ENCODE data around the gene TENM3.

Gene TENM3

GRCh38 chr4:182288534-182288933, 45.3 kb downstream of the TENM3 start:
- no peaks in the 10 kb centered on the region for H3K36me3 ChIP-seq (ENCODE audit: insufficient read depth, low read length)
- H3K27me3 ChIP-seq (ENCODE audit: insufficient read depth, low read length), result no peaks in the 10 kb centered on the region
- no peak overlapping the region for H3K27ac ChIP-seq (ENCODE audit: low read depth, low read length)
- H3K79me2 ChIP-seq (ENCODE audit: control insufficient read depth, insufficient read depth, low read length, unreplicated experiment), result no peaks in the 10 kb centered on the region
- H3K4me1 ChIP-seq (ENCODE audit: control insufficient read depth, insufficient read depth, low read length, unreplicated experiment), result no peaks in the 10 kb centered on the region
- H3K4me3 ChIP-seq (ENCODE audit: low read depth, low read length), result no peak overlapping the region
- no peak overlapping the region for H2AFZ ChIP-seq (ENCODE audit: low read length, unreplicated experiment)

- H3K27me3 ChIP-seq (ENCODE audit: insufficient read depth, low read length), result no peaks in the 10 kb centered on the region
- H3K4me3 ChIP-seq (ENCODE audit: low read depth, low read length), result no peak overlapping the region
- no peaks in the 10 kb centered on the region for H3K36me3 ChIP-seq (ENCODE audit: insufficient read depth, low read length)
- no peak overlapping the region for H3K27ac ChIP-seq (ENCODE audit: low read depth, low read length)
- no peak overlapping the region for H2AFZ ChIP-seq (ENCODE audit: low read length, unreplicated experiment)
- no peaks in the 10 kb centered on the region for H3K79me2 ChIP-seq (ENCODE audit: control insufficient read depth, insufficient read depth, low read length, unreplicated experiment)
- H3K4me1 ChIP-seq (ENCODE audit: control insufficient read depth, insufficient read depth, low read length, unreplicated experiment), result no peaks in the 10 kb centered on the region
Measured at GRCh38 chr4:182289809-182290208, 46.6 kb downstream of the TENM3 start.

DNA sequence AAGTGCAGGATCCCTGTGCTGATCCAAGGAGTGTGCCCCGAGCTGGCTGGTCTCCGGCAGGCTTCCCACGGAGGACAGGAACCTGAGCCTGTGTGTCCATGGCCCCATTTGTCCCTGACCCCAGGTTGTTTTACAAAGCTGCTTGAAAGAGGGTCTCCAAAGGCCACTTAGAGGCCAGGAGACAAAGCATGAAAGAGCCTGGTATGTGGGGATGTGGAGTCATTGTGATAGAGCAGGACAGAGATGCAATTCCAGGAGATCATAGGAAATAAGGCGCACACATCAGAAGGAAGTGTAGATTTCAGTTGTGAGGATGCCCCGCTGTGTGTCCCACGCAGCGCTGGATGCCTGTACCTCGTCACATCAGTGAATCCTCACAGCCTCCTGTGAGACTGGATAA, 48.0 kb downstream of the TENM3 start:
- no peaks in the 10 kb centered on the region for H3K27me3 ChIP-seq (ENCODE audit: insufficient read depth, low read length)
- H2AFZ ChIP-seq (ENCODE audit: low read length, unreplicated experiment), result no peak overlapping the region
- H3K79me2 ChIP-seq (ENCODE audit: control insufficient read depth, insufficient read depth, low read length, unreplicated experiment), result no peaks in the 10 kb centered on the region
- H3K36me3 ChIP-seq (ENCODE audit: insufficient read depth, low read length), result no peaks in the 10 kb centered on the region
- no peaks in the 10 kb centered on the region for H3K4me1 ChIP-seq (ENCODE audit: control insufficient read depth, insufficient read depth, low read length, unreplicated experiment)
- no peak overlapping the region for H3K27ac ChIP-seq (ENCODE audit: low read depth, low read length)
- H3K4me3 ChIP-seq (ENCODE audit: low read depth, low read length), result no peak overlapping the region

DNA sequence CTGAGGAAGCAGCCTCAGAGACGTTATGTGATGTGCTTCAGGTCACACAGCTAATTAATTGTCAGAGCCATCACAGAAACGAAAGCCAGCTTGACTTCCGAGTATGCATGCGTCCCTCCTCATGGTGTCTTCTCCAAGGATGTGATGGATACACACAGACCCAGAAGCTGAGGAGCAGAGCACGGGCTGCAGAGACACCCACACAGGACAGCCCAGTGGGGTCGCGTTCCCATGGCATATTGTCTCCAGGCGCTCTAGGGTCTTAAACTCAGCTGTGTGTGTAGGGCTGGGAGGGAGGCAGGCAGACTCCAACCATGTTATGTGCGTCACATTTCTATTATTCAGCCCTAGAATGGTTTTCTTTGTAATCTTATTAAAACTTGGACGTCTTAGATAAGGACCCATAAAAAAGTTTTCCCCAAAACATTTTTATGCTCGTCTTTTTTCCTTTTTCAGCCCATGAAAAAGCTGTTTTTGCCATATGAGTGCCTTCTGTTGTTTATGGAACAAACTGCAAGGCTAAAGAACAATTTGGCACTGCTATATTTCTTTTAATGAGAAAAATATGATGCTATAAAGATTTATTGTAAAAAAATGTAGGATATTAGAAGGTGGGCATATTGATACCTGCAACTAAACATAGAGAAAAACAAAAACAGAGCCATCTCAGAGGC, 48.5 kb downstream of the TENM3 start:
- no peaks in the 10 kb centered on the region for H3K27me3 ChIP-seq (ENCODE audit: insufficient read depth, low read length)
- H2AFZ ChIP-seq (ENCODE audit: low read length, unreplicated experiment), result no peak overlapping the region
- peaks cover 4% of the 10 kb centered on the region for H3K4me1 ChIP-seq (ENCODE audit: control insufficient read depth, insufficient read depth, low read length, unreplicated experiment)
- H3K27ac ChIP-seq (ENCODE audit: low read depth, low read length), result no peak overlapping the region
- H3K4me3 ChIP-seq (ENCODE audit: low read depth, low read length), result no peak overlapping the region
- H3K79me2 ChIP-seq (ENCODE audit: control insufficient read depth, insufficient read depth, low read length, unreplicated experiment), result no peaks in the 10 kb centered on the region
- no peaks in the 10 kb centered on the region for H3K36me3 ChIP-seq (ENCODE audit: insufficient read depth, low read length)

- Histone ChIP-seq H3K79me2 (ENCODE audit: control insufficient read depth, insufficient read depth, low read length, unreplicated experiment) (no peaks in the 10 kb centered on the region), H3K27me3 (ENCODE audit: insufficient read depth, low read length) (no peaks in the 10 kb centered on the region), H2AFZ (ENCODE audit: low read length, unreplicated experiment) (no peak overlapping the region), H3K27ac (ENCODE audit: low read depth, low read length) (no peak overlapping the region), H3K36me3 (ENCODE audit: insufficient read depth, low read length) (no peaks in the 10 kb centered on the region), H3K4me3 (ENCODE audit: low read depth, low read length) (no peak overlapping the region), H3K4me1 (ENCODE audit: control insufficient read depth, insufficient read depth, low read length, unreplicated experiment) (peaks cover 11% of the 10 kb centered on the region)
Measured at GRCh38 chr4:182292612-182293011, 49.4 kb downstream of the TENM3 start.

DNA sequence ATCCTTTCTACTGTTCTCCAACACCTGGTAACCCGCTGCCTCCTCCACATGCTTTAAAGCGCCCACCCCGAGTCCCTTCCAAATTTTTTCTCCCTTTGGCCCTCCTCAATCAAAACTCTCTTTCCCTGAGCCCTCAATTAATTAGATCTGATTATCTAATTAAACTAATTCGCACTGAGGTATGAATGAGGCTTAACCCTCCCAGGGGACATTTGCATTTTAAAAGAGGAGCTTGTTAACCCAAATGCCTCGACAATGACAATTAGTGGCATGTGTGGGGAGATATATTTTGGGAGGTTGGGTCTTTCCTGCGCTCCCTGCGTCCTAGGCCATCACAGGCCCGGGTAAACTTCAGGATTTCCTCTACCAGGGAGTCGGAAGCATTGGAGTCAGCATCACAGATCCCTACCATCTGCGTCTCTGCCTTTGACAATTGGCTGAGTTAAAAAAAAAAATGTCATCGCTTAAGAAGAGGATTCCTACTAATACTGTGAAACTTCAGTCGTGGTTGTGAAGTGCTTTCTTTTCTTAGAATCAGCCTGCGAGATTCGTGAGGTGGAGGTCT, 50.6 kb downstream of the TENM3 start:
- Histone ChIP-seq H3K27me3 (ENCODE audit: insufficient read depth, low read length) (no peaks in the 10 kb centered on the region), H3K36me3 (ENCODE audit: insufficient read depth, low read length) (no peaks in the 10 kb centered on the region), H3K4me1 (ENCODE audit: control insufficient read depth, insufficient read depth, low read length, unreplicated experiment) (peaks cover 21% of the 10 kb centered on the region), H3K27ac (ENCODE audit: low read depth, low read length) (no peak overlapping the region), H2AFZ (ENCODE audit: low read length, unreplicated experiment) (no peak overlapping the region), H3K79me2 (ENCODE audit: control insufficient read depth, insufficient read depth, low read length, unreplicated experiment) (no peaks in the 10 kb centered on the region), H3K4me3 (ENCODE audit: low read depth, low read length) (no peak overlapping the region)

- H3K4me1 ChIP-seq (ENCODE audit: control insufficient read depth, insufficient read depth, low read length, unreplicated experiment), result peaks cover 21% of the 10 kb centered on the region
- H3K4me3 ChIP-seq (ENCODE audit: low read depth, low read length), result no peak overlapping the region
- no peak overlapping the region for H3K27ac ChIP-seq (ENCODE audit: low read depth, low read length)
Measured at GRCh38 chr4:182294451-182294850, 51.2 kb downstream of the TENM3 start.

GRCh38 chr4:182297659-182298058, 54.5 kb downstream of the TENM3 start:
- H3K27ac ChIP-seq (ENCODE audit: low read depth, low read length), result peak overlapping the region; percentile 12; the same call in 1 of the 2 replicates
- H3K79me2 ChIP-seq (ENCODE audit: control insufficient read depth, insufficient read depth, low read length, unreplicated experiment), result no peaks in the 10 kb centered on the region
- H3K4me1 ChIP-seq (ENCODE audit: control insufficient read depth, insufficient read depth, low read length, unreplicated experiment), result peaks cover 21% of the 10 kb centered on the region
- no peaks in the 10 kb centered on the region for H3K27me3 ChIP-seq (ENCODE audit: insufficient read depth, low read length)
- H3K36me3 ChIP-seq (ENCODE audit: insufficient read depth, low read length), result no peaks in the 10 kb centered on the region
- H3K4me3 ChIP-seq (ENCODE audit: low read depth, low read length), result no peak overlapping the region
- no peak overlapping the region for H2AFZ ChIP-seq (ENCODE audit: low read length, unreplicated experiment)

More at GRCh38 chr4:182294451-182294850, 51.2 kb downstream of the TENM3 start:
- Histone ChIP-seq H3K36me3 (ENCODE audit: insufficient read depth, low read length) (no peaks in the 10 kb centered on the region), H3K27me3 (ENCODE audit: insufficient read depth, low read length) (no peaks in the 10 kb centered on the region), H2AFZ (ENCODE audit: low read length, unreplicated experiment) (no peak overlapping the region), H3K79me2 (ENCODE audit: control insufficient read depth, insufficient read depth, low read length, unreplicated experiment) (no peaks in the 10 kb centered on the region)

DNA sequence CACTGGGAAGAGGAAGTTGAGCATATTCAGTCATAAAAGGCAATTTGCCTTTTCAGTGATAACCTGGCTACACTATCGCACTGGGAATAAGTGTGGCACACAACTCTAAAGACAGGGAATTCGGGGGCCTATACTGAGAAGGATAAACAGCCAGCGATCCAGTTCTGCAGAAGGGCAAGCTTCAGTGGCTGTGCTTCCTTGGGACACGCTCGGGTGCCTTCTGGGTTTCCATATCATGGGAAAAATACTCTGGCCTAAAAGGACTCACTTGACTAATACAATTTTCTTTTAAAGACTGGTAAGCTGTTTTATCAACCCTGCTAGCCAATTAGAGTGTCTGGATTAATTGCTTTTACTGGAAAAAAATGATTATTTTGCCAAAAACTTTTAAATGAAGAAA, 58.5 kb downstream of the TENM3 start:
- H3K4me3 ChIP-seq (ENCODE audit: low read depth, low read length), result no peak overlapping the region
- H3K4me1 ChIP-seq (ENCODE audit: control insufficient read depth, insufficient read depth, low read length, unreplicated experiment), result peaks cover 17% of the 10 kb centered on the region
- no peaks in the 10 kb centered on the region for H3K27me3 ChIP-seq (ENCODE audit: insufficient read depth, low read length)
- no peak overlapping the region for H2AFZ ChIP-seq (ENCODE audit: low read length, unreplicated experiment)
- no peak overlapping the region for H3K27ac ChIP-seq (ENCODE audit: low read depth, low read length)
- H3K36me3 ChIP-seq (ENCODE audit: insufficient read depth, low read length), result no peaks in the 10 kb centered on the region
- H3K79me2 ChIP-seq (ENCODE audit: control insufficient read depth, insufficient read depth, low read length, unreplicated experiment), result no peaks in the 10 kb centered on the region

GRCh38 chr4:182303847-182304246, 60.6 kb downstream of the TENM3 start:
- Histone ChIP-seq H3K79me2 (ENCODE audit: control insufficient read depth, insufficient read depth, low read length, unreplicated experiment) (no peaks in the 10 kb centered on the region), H3K36me3 (ENCODE audit: insufficient read depth, low read length) (no peaks in the 10 kb centered on the region), H2AFZ (ENCODE audit: low read length, unreplicated experiment) (no peak overlapping the region), H3K27ac (ENCODE audit: low read depth, low read length) (no peak overlapping the region), H3K4me3 (ENCODE audit: low read depth, low read length) (no peak overlapping the region), H3K27me3 (ENCODE audit: insufficient read depth, low read length) (no peaks in the 10 kb centered on the region), H3K4me1 (ENCODE audit: control insufficient read depth, insufficient read depth, low read length, unreplicated experiment) (peaks cover 12% of the 10 kb centered on the region)

DNA sequence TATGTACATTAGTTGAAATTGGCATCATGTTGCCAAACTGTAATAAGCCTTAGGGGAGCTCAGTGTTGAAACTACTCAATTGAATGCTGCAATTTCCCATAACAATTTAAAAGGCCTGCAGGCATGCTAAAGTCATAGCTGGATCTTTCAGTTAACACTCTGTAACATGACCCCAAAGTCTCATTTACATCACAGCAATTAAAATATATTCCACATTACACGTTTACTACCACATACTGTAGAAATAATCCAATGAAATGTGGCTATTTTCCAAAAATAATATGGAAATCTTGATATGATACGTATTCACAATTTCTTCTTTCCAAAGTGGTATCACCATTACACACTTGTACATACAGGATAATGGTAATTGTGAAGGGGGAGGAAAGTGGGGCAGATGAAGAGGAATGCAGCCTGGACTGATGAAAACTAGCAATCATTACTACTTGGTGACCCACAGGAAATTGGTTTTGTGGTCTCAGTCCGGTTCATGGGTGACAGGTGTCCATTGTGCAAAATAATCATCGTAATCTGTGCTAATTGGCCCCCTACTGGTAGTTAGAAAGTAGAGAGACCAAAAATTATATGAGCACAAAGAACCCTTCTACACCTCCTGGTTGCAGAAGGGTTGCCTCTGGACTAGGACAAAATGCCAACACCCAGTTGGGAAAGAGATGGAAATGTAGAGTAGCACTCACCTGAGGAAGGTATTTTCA, 63.7 kb downstream of the TENM3 start:
- no peaks in the 10 kb centered on the region for H3K27me3 ChIP-seq (ENCODE audit: insufficient read depth, low read length)
- no peaks in the 10 kb centered on the region for H3K79me2 ChIP-seq (ENCODE audit: control insufficient read depth, insufficient read depth, low read length, unreplicated experiment)
- H3K4me1 ChIP-seq (ENCODE audit: control insufficient read depth, insufficient read depth, low read length, unreplicated experiment), result peaks cover 12% of the 10 kb centered on the region
- H3K27ac ChIP-seq (ENCODE audit: low read depth, low read length), result no peak overlapping the region
- no peaks in the 10 kb centered on the region for H3K36me3 ChIP-seq (ENCODE audit: insufficient read depth, low read length)
- H3K4me3 ChIP-seq (ENCODE audit: low read depth, low read length), result no peak overlapping the region
- H2AFZ ChIP-seq (ENCODE audit: low read length, unreplicated experiment), result no peak overlapping the region
